ENCODE measurements around the gene CADPS2. TPM values are rescaled to one million over a fixed set of nuclear protein-coding genes. Genes with fewer than 3 reads are reported as not detected.

The CADPS2 gene
- total RNA-seq, 4 donors from 2014 or later = 2.2 to 9.2 (median 5.7) TPM

DNA sequence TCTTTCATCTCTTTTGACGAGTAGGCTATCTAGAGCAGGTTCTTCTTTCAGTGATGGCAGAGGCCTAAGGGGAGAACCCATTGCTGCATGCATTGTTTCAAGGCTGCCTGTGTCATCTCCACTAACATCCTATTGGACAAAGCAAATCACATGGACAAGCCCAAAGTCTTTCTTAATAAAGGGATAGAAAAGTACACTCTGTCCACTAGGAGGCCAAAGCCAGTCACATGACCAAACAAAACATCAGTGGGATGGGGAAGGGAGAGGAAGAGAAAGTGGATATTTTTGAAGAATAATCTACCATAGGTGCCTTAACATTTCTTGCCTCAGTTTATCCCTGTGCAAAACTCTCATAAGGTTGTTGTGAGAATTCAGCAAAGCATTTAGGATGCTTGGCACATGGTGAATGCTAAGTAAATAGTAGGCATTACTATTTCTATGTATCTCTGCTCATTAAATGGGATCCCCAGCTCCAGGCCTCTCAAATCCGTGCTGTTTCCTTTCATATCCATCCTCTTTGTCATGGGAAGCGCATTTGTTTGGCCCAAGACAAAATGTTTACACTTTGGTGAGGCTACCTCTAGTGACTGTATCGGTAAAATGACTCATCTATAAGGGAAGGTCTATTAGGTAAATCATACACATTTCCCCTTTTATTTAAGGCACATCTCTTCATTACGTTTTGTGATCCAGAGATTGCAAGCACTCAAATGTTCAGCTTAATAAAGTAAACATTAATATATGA lies 16.7 kb upstream of the CADPS2 start:
- 61 to 73% methylated on average over 5 of the region's 5 CpGs for WGBS, 2 donors

DNA sequence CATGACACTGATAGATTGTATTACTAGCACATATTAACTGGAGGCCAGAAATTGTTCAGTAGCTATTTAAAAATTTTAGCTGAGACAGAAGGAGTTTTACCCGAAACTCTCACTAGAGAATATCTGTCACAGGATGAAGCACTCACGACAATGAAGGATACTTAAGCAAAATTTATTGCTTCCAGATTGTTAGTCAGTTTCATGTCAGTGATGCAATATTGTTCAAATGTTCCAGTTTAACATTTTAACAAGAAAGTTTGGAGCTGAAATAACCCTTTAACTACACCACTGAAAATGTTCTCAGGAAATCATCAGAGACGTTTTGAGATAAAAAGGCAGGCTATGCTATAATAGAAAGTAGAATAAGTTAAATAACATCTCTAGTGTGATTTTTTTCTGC lies 15.0 kb upstream of the CADPS2 start:
- H3K27me3 ChIP-seq = no peaks in the 10 kb centered on the region
- H3K4me3 ChIP-seq = no peak overlapping the region
- intact Hi-C loops (cut with DNase I) = no loop called here
- H3K27ac ChIP-seq = no peak overlapping the region
- no peaks in the 10 kb centered on the region for H3K4me1 ChIP-seq
- H3K36me3 ChIP-seq = no peaks in the 10 kb centered on the region
- DNase-seq = no peak
- no peaks in the 10 kb centered on the region for H3K9me3 ChIP-seq
- no peak for TF ChIP-seq POLR2A (IDR thresholded peaks at IDR 0.05)
- TF ChIP-seq, protein P1, sequence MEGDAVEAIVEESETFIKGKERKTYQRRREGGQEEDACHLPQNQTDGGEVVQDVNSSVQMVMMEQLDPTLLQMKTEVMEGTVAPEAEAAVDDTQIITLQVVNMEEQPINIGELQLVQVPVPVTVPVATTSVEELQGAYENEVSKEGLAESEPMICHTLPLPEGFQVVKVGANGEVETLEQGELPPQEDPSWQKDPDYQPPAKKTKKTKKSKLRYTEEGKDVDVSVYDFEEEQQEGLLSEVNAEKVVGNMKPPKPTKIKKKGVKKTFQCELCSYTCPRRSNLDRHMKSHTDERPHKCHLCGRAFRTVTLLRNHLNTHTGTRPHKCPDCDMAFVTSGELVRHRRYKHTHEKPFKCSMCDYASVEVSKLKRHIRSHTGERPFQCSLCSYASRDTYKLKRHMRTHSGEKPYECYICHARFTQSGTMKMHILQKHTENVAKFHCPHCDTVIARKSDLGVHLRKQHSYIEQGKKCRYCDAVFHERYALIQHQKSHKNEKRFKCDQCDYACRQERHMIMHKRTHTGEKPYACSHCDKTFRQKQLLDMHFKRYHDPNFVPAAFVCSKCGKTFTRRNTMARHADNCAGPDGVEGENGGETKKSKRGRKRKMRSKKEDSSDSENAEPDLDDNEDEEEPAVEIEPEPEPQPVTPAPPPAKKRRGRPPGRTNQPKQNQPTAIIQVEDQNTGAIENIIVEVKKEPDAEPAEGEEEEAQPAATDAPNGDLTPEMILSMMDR (IDR thresholded peaks at IDR 0.05) = no peak
- 46 to 55% methylated on average over 3 of the region's 3 CpGs for WGBS, 2 donors

More for the DNA sequence above, 16.7 kb upstream of the CADPS2 start:
- intact Hi-C loops (cut with DNase I) = no loop called here
- H3K4me1 ChIP-seq = no peaks in the 10 kb centered on the region
- H3K27ac ChIP-seq = no peak overlapping the region
- no peak overlapping the region for H3K4me3 ChIP-seq
- no peaks in the 10 kb centered on the region for H3K27me3 ChIP-seq
- no peaks in the 10 kb centered on the region for H3K36me3 ChIP-seq
- H3K9me3 ChIP-seq = no peaks in the 10 kb centered on the region
- no peak for DNase-seq
- TF ChIP-seq, protein P1 (IDR thresholded peaks at IDR 0.05) = peak in 1 of 6 experiments; percentile 22
- TF ChIP-seq POLR2A (IDR thresholded peaks at IDR 0.05) = no peak

DNA sequence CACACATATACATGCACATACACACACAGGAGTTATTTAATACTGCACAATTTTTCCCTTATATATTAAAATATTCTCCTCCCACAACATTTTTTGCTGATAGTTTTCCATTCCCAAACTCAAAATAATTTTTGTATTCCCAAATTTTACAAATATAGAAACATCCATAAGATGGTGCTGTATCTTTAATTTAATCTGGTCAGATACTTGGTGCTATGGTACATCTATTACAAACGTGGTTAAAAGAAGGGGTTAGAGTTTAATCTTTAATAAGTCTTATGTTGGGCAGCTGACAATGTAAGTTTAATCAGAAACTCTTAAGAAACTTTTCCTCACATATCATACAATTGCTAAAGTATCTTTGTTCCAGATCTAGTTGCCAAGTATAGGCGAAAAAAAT lies 10.2 kb upstream of the CADPS2 start:
- H3K4me1 ChIP-seq = no peaks in the 10 kb centered on the region
- intact Hi-C loops (cut with DNase I) = loop anchor here (10.0 kb wide), 1 partner anchor 258 kb away; no protein-coding TSS in a partner anchor
- DNase-seq = no peak
- no peak overlapping the region for H3K27ac ChIP-seq
- WGBS, 2 donors = 46 to 48% methylated on average over 2 of the region's 2 CpGs
- no peaks in the 10 kb centered on the region for H3K36me3 ChIP-seq
- no peak for TF ChIP-seq POLR2A (IDR thresholded peaks at IDR 0.05)
- TF ChIP-seq, protein P1 (IDR thresholded peaks at IDR 0.05) = peak in 1 of 6 experiments; percentile 23
- H3K27me3 ChIP-seq = no peaks in the 10 kb centered on the region
- no peak overlapping the region for H3K4me3 ChIP-seq
- no peaks in the 10 kb centered on the region for H3K9me3 ChIP-seq

DNA sequence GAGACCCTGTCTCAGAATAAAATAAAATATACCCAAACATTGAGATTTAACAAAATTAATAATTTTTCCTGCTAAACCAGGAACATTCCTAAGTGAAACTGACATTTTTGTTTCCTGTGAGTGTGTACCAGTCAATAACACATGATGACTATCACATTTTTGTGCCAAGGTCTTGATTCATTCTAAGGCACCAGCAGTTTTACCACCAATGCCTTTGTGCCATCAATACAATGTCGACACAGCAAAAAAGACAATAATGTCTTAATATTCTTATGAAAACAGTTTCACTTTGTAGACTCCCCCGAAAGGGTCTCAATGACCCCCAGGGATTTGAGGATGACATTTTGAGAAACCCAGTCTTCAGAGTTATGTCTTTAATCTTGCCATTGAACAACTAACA lies 7.2 kb upstream of the CADPS2 start:
- WGBS, 2 donors = 44 to 66% methylated on average over 2 of the region's 2 CpGs
- Histone ChIP-seq H3K27me3 (peaks cover 0 to 9% (median 0%) of the 10 kb centered on the region in 4 donors), H3K27ac (no peak overlapping the region), H3K36me3 (no peaks in the 10 kb centered on the region), H3K9me3 (no peaks in the 10 kb centered on the region), H3K4me3 (no peak overlapping the region), H3K4me1 (no peaks in the 10 kb centered on the region)
- no peak for DNase-seq
- TF ChIP-seq, protein P1 (IDR thresholded peaks at IDR 0.05) = no peak
- TF ChIP-seq POLR2A (IDR thresholded peaks at IDR 0.05) = no peak
- intact Hi-C loops (cut with DNase I) = loop anchor here (10.0 kb wide), 1 partner anchor 261 kb away; no protein-coding TSS in a partner anchor

DNA sequence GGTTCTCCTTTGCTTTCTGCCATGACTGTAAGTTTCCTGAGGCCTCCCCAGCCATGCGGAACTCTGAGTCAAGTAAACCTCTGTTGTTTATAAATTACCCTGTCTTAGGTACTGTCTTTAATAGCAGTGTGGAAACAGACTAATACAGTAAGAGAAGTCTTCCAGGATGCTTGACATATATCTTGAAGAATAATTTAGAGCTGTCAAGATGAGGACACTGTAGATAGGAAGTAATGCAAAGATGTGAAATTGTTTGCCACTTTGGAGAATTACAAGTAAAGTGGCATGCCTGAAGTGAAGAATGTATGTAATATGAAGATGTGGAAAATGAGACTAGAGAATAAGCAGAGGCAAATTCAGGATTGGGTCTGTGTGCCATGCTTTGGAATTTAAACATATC lies 2.9 kb upstream of the CADPS2 start:
- Histone ChIP-seq H3K4me1 (peaks cover 0 to 29% (median 0%) of the 10 kb centered on the region in 3 donors), H3K9me3 (no peaks in the 10 kb centered on the region), H3K27me3 (peaks cover 0 to 23% (median 0%) of the 10 kb centered on the region in 4 donors), H3K27ac (no peak overlapping the region), H3K4me3 (no peak overlapping the region), H3K36me3 (no peaks in the 10 kb centered on the region)
- DNase-seq = no peak
- WGBS, 2 donors = 40 to 100% methylated on average over 1 of the region's 1 CpG
- TF ChIP-seq, protein P1 (IDR thresholded peaks at IDR 0.05) = no peak
- no peak for TF ChIP-seq POLR2A (IDR thresholded peaks at IDR 0.05)
- intact Hi-C loops (cut with DNase I) = no loop called here
